ENCODE data around the gene RPS6KA5.
"Not testable (repeated sequence)": the region's sequence is repeated elsewhere in the genome, so short reads cannot be mapped to it uniquely, and the experiment has no call there.

RPS6KA5 gene

GRCh38 chr14:90867501-90867900 is 192.9 kb downstream of the RPS6KA5 start:
- Histone ChIP-seq H3K27me3 (ENCODE audit: control insufficient read depth, insufficient read depth, low read length, poor library complexity, severe bottlenecking) (no peaks in the 10 kb centered on the region), H3K9me3 (ENCODE audit: control insufficient read depth, low read length) (no peaks in the 10 kb centered on the region), H3K36me3 (ENCODE audit: control insufficient read depth, insufficient read depth, low read length) (no peaks in the 10 kb centered on the region), H3K27ac (ENCODE audit: insufficient read depth, low read depth, low read length, poor library complexity, severe bottlenecking) (no peak overlapping the region), H3K4me3 (ENCODE audit: insufficient read depth, low read depth, low read length) (no peak overlapping the region), H3K4me1 (ENCODE audit: control insufficient read depth, insufficient read depth, low read length) (no peaks in the 10 kb centered on the region)

DNA sequence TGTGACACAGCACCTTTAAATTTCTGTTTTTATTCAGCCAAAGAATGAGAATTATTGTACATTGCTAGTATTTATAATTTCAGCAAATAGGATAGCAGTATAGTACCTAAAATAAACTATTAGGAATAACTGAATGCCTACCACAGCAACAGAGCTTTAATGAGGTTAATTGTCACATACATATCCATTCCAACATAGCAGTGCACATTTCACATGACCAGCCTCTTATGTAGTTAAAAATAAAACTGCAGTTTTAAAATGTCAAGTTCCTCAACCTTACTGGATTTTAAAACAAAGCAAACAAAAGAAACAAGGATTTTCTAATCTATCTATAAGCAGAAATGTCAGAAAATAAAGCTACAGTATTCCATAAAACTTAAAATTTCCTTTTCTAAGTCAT is 193.6 kb downstream of the RPS6KA5 start:
- no peaks in the 10 kb centered on the region for H3K4me1 ChIP-seq (ENCODE audit: control insufficient read depth, insufficient read depth, low read length)
- no peaks in the 10 kb centered on the region for H3K9me3 ChIP-seq (ENCODE audit: control insufficient read depth, low read length)
- H3K36me3 ChIP-seq (ENCODE audit: control insufficient read depth, insufficient read depth, low read length) = no peaks in the 10 kb centered on the region
- no peak overlapping the region for H3K27ac ChIP-seq (ENCODE audit: insufficient read depth, low read depth, low read length, poor library complexity, severe bottlenecking)
- no peaks in the 10 kb centered on the region for H3K27me3 ChIP-seq (ENCODE audit: control insufficient read depth, insufficient read depth, low read length, poor library complexity, severe bottlenecking)
- no peak overlapping the region for H3K4me3 ChIP-seq (ENCODE audit: insufficient read depth, low read depth, low read length)

- Histone ChIP-seq H3K27ac (ENCODE audit: insufficient read depth, low read depth, low read length, poor library complexity, severe bottlenecking) (no peak overlapping the region), H3K9me3 (ENCODE audit: control insufficient read depth, low read length) (no peaks in the 10 kb centered on the region), H3K4me3 (ENCODE audit: insufficient read depth, low read depth, low read length) (no peak overlapping the region), H3K4me1 (ENCODE audit: control insufficient read depth, insufficient read depth, low read length) (no peaks in the 10 kb centered on the region), H3K27me3 (ENCODE audit: control insufficient read depth, insufficient read depth, low read length, poor library complexity, severe bottlenecking) (no peaks in the 10 kb centered on the region), H3K36me3 (ENCODE audit: control insufficient read depth, insufficient read depth, low read length) (no peaks in the 10 kb centered on the region)
- 89 to 93% methylated on average over 2 of the region's 2 CpGs for WGBS, 2 experiments
Observed at GRCh38 chr14:90864741-90865140, 195.7 kb downstream of the RPS6KA5 start.

DNA sequence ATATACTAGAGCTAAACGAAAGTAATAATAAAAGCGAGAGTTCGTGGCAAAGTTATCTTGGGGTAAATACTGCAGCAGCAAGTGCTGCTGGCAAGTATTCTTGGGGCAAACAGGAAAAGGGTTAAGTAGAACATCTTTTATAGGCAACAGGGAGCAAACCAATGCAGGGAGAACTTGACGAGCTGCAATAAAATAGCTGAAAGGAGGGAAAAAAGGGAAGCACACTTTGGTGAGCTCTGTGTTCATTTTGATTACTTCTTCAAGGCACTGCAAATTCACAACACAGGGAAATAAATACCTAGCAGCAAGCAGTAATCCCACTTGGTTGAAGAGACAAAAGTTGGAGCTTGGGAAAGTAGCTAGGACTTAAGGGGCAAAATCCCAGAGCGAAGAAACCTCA is 201.9 kb downstream of the RPS6KA5 start:
- WGBS, 2 experiments = 93 to 94% methylated on average over 5 of the region's 5 CpGs
- Histone ChIP-seq H3K27me3 (ENCODE audit: control insufficient read depth, insufficient read depth, low read length, poor library complexity, severe bottlenecking) (no peaks in the 10 kb centered on the region), H3K9me3 (ENCODE audit: control insufficient read depth, low read length) (no peaks in the 10 kb centered on the region), H3K4me1 (ENCODE audit: control insufficient read depth, insufficient read depth, low read length) (no peaks in the 10 kb centered on the region), H3K4me3 (ENCODE audit: insufficient read depth, low read depth, low read length) (no peak overlapping the region), H3K27ac (ENCODE audit: insufficient read depth, low read depth, low read length, poor library complexity, severe bottlenecking) (no peak overlapping the region), H3K36me3 (ENCODE audit: control insufficient read depth, insufficient read depth, low read length) (no peaks in the 10 kb centered on the region)

DNA sequence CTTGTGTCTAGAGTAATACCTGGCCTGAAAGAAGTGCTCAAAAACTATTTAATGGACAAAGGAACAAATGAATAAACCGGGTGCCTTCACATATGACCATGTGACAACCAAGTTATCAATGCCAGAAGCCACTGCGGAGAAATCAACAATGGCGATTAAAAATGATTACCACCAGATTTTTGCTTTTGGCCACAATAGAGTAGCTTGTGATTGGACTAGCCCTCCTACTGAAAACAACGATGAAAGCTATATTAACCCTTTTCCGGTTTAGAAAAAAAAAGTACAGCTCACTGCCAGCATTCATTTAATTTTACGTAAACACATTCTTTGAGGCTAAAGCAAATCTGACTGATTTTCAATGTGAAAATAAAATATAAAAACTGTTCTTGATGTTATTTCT is 202.6 kb downstream of the RPS6KA5 start:
- no peak overlapping the region for H3K4me3 ChIP-seq (ENCODE audit: insufficient read depth, low read depth, low read length)

DNA sequence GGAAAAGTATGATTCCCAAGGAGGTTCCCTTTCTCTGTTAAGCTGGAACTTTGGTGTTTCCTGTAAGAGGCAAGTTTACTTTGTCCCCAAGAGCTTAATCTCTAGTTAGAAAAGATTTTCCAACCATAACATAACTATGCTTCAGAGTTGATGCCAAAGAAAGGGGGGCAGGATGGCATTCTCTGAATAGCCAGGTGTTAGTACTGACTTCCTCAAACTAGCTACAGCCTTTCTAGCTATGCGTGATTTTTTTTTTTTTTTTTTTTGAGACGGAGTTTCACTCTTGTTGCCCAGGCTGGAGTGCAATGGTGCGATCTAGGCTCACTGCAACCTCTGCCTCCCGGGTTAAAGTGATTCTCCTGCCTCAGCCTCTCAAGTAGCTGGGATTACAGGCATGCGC is 204.3 kb downstream of the RPS6KA5 start:
- not testable (repeated sequence) for H3K27ac ChIP-seq (ENCODE audit: insufficient read depth, low read depth, low read length, poor library complexity, severe bottlenecking); H3K36me3 ChIP-seq (ENCODE audit: control insufficient read depth, insufficient read depth, low read length); H3K9me3 ChIP-seq (ENCODE audit: control insufficient read depth, low read length); H3K27me3 ChIP-seq (ENCODE audit: control insufficient read depth, insufficient read depth, low read length, poor library complexity, severe bottlenecking); H3K4me3 ChIP-seq (ENCODE audit: insufficient read depth, low read depth, low read length); H3K4me1 ChIP-seq (ENCODE audit: control insufficient read depth, insufficient read depth, low read length)
- 86 to 94% methylated on average over 5 of the region's 5 CpGs for WGBS, 2 experiments

More for the DNA sequence above, 202.6 kb downstream of the RPS6KA5 start:
- no peak overlapping the region for H3K27ac ChIP-seq (ENCODE audit: insufficient read depth, low read depth, low read length, poor library complexity, severe bottlenecking)
- no peaks in the 10 kb centered on the region for H3K4me1 ChIP-seq (ENCODE audit: control insufficient read depth, insufficient read depth, low read length)
- no peaks in the 10 kb centered on the region for H3K9me3 ChIP-seq (ENCODE audit: control insufficient read depth, low read length)
- no peaks in the 10 kb centered on the region for H3K36me3 ChIP-seq (ENCODE audit: control insufficient read depth, insufficient read depth, low read length)
- 96 to 97% methylated on average over 6 of the region's 6 CpGs for WGBS, 2 experiments
- H3K27me3 ChIP-seq (ENCODE audit: control insufficient read depth, insufficient read depth, low read length, poor library complexity, severe bottlenecking) = no peaks in the 10 kb centered on the region

- H3K27me3 ChIP-seq (ENCODE audit: control insufficient read depth, insufficient read depth, low read length, poor library complexity, severe bottlenecking) = no peaks in the 10 kb centered on the region
- H3K36me3 ChIP-seq (ENCODE audit: control insufficient read depth, insufficient read depth, low read length) = no peaks in the 10 kb centered on the region
- no peak overlapping the region for H3K27ac ChIP-seq (ENCODE audit: insufficient read depth, low read depth, low read length, poor library complexity, severe bottlenecking)
- no peak overlapping the region for H3K4me3 ChIP-seq (ENCODE audit: insufficient read depth, low read depth, low read length)
- H3K4me1 ChIP-seq (ENCODE audit: control insufficient read depth, insufficient read depth, low read length) = no peaks in the 10 kb centered on the region
- H3K9me3 ChIP-seq (ENCODE audit: control insufficient read depth, low read length) = no peaks in the 10 kb centered on the region
Observed at GRCh38 chr14:90853116-90853515, 207.3 kb downstream of the RPS6KA5 start.

DNA sequence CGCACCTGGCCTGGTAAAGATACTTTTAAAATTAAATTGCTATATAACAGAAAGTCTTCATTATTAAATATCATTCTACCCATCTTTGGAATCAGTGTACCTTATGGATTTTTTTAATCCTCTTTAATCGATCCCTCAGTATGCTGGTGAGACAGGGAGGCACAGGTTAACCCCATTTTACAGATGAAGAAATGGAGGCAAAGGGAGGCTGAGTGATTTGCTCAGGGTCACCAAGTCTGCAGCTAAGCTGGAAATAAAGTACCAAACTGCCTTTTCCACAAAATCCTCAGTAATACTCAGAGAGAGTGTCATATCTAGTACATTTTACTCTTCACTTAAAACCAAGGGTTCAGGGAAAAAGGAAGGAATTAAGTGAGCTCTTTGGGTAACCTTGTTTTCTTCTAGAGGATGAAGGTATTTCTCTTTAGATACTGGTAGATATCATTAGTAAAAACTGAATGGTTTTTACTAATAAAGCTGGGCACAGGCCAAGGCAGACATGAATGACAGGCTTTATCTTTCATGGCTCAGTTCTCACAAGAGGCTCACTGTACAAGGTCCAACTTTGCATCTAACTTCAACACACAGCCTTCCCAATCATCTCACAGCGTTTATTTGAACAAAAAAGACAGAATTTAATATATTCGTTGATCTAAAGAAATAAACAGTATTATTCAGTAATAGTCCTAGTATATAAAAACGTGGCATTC is 209.0 kb downstream of the RPS6KA5 start:
- no peaks in the 10 kb centered on the region for H3K36me3 ChIP-seq (ENCODE audit: control insufficient read depth, insufficient read depth, low read length)
- no peak overlapping the region for H3K4me3 ChIP-seq (ENCODE audit: insufficient read depth, low read depth, low read length)
- 84 to 96% methylated on average over 2 to 3 of the region's 5 CpGs for WGBS, 2 experiments
- no peaks in the 10 kb centered on the region for H3K27me3 ChIP-seq (ENCODE audit: control insufficient read depth, insufficient read depth, low read length, poor library complexity, severe bottlenecking)
- H3K9me3 ChIP-seq (ENCODE audit: control insufficient read depth, low read length) = no peaks in the 10 kb centered on the region
- H3K27ac ChIP-seq (ENCODE audit: insufficient read depth, low read depth, low read length, poor library complexity, severe bottlenecking) = no peak overlapping the region
- no peaks in the 10 kb centered on the region for H3K4me1 ChIP-seq (ENCODE audit: control insufficient read depth, insufficient read depth, low read length)

DNA sequence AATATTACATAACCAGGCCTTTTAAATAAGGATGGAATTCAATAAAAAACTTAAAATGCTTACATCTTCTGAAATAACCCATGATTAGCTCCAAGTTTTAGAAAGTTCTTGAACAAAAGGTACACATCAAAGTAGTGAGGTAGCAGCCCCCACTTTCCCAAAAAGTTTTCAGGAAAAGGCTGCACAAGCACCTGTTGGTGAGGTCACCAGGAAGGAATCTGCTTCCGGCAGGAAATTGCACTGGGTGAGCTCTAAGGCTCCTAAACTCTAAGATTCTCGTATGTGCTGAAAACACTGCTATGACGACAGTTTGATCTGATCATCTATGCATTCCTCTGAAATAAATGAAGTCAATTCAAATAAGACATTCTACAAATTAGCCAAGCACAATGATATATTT is 210.0 kb downstream of the RPS6KA5 start:
- Histone ChIP-seq H3K4me3 (ENCODE audit: insufficient read depth, low read depth, low read length) (no peak overlapping the region), H3K27ac (ENCODE audit: insufficient read depth, low read depth, low read length, poor library complexity, severe bottlenecking) (peak overlapping the region; percentile 44), H3K9me3 (ENCODE audit: control insufficient read depth, low read length) (no peaks in the 10 kb centered on the region), H3K4me1 (ENCODE audit: control insufficient read depth, insufficient read depth, low read length) (no peaks in the 10 kb centered on the region), H3K36me3 (ENCODE audit: control insufficient read depth, insufficient read depth, low read length) (no peaks in the 10 kb centered on the region), H3K27me3 (ENCODE audit: control insufficient read depth, insufficient read depth, low read length, poor library complexity, severe bottlenecking) (no peaks in the 10 kb centered on the region)
- 82 to 84% methylated on average over 3 of the region's 3 CpGs for WGBS, 2 experiments

GRCh38 chr14:90849787-90850444 is 210.5 kb downstream of the RPS6KA5 start:
- WGBS, 2 experiments = 87 to 94% methylated on average over 6 to 7 of the region's 7 CpGs
- Histone ChIP-seq H3K27me3 (ENCODE audit: control insufficient read depth, insufficient read depth, low read length, poor library complexity, severe bottlenecking) (no peaks in the 10 kb centered on the region), H3K4me1 (ENCODE audit: control insufficient read depth, insufficient read depth, low read length) (no peaks in the 10 kb centered on the region), H3K4me3 (ENCODE audit: insufficient read depth, low read depth, low read length) (no peak overlapping the region), H3K9me3 (ENCODE audit: control insufficient read depth, low read length) (no peaks in the 10 kb centered on the region), H3K36me3 (ENCODE audit: control insufficient read depth, insufficient read depth, low read length) (no peaks in the 10 kb centered on the region), H3K27ac (ENCODE audit: insufficient read depth, low read depth, low read length, poor library complexity, severe bottlenecking) (no peak overlapping the region)
